SK-N-SH (cell line): ENCODE measurements around the gene PEPD.

Source experiments
- CHD2 ChIP-seq: fragments of 150-350 bp; IDR thresholded peaks from 2 replicates; pipeline ENCODE4 v1.6.1; 2018; ENCODE audit warnings: low read length; ENCODE audit not compliant: partially characterized antibody
- CTCF ChIP-seq: fragments of 200-600 bp; sonication (generic); IDR thresholded peaks from 2 replicates; pipeline ENCODE4 v1.6.1; 2017; ENCODE audit warnings: antibody characterized with exemption, mild to moderate bottlenecking, moderate library complexity
- EP300 ChIP-seq, 2 experiments: IDR thresholded peaks; 2 replicates each; pipeline versions ENCODE4 v1.4.0 to v1.6.1; 2012; ENCODE audit warnings: borderline replicate concordance in 1 of 2, low read depth in 1 of 2, low read length in 1 of 2
- EZH2phosphoT487 ChIP-seq: fragments of 200-600 bp; sonication (generic); IDR thresholded peaks from 2 replicates; pipeline ENCODE4 v1.6.1; 2017; ENCODE audit warnings: low read depth, mixed run types, mild to moderate bottlenecking, antibody characterized with exemption, moderate library complexity, borderline replicate concordance
- GATA2 ChIP-seq: sonication (generic); formaldehyde crosslinking; IDR thresholded peaks from 2 replicates; pipeline ENCODE4 v1.5.0; 2020; ENCODE audit warnings: mild to moderate bottlenecking, missing genetic modification reagents
- RAD21 ChIP-seq: IDR thresholded peaks from 2 replicates; pipeline ENCODE4 v1.6.1; 2012; ENCODE audit warnings: mild to moderate bottlenecking, low read length
- REST ChIP-seq: IDR thresholded peaks from 2 replicates; pipeline ENCODE4 v1.6.1; 2012; ENCODE audit warnings: mild to moderate bottlenecking, low read depth, low read length, moderate library complexity
- SIN3A ChIP-seq: IDR thresholded peaks from 2 replicates; pipeline ENCODE4 v1.6.1; 2012; ENCODE audit warnings: low read depth, mild to moderate bottlenecking, low read length, moderate library complexity, borderline replicate concordance
- YY1 ChIP-seq: IDR thresholded peaks from 2 replicates; pipeline ENCODE4 v1.4.0; 2012; ENCODE audit warnings: low read depth, mild to moderate bottlenecking

- TF ChIP-seq CTCF = no peak
- TF ChIP-seq CHD2 = no peak
- no peak for TF ChIP-seq YY1
- TF ChIP-seq SIN3A = no peak
- no peak for TF ChIP-seq EP300 (IDR thresholded peaks at IDR 0.05; ENCODE audit: borderline replicate concordance in 1 of 2, low read depth in 1 of 2, low read length in 1 of 2)
- no peak for TF ChIP-seq RAD21
- no peak for TF ChIP-seq EZH2phosphoT487
- no peak for TF ChIP-seq REST
- no peak for TF ChIP-seq GATA2 (CRISPR knock-in tag)
These were observed 36.6 kb upstream of the PEPD start for GRCh38 chr19:33558151-33558550.
